ENCODE data around the gene TRIM62.
"Not testable (repeated sequence)": the region's sequence is repeated elsewhere in the genome, so short reads cannot be mapped to it uniquely, and the experiment has no call there.

TRIM62 gene

GRCh38 chr1:33118274-33118673, 63.6 kb downstream of the TRIM62 start:
- H3K4me2 ChIP-seq = no peak overlapping the region
- H3K9me3 ChIP-seq = no peaks in the 10 kb centered on the region
- H3K4me1 ChIP-seq = no peaks in the 10 kb centered on the region
- no peak overlapping the region for H3K4me3 ChIP-seq
- no peak overlapping the region for H3K9ac ChIP-seq
- H3K27me3 ChIP-seq = no peaks in the 10 kb centered on the region
- no peaks in the 10 kb centered on the region for H3K36me3 ChIP-seq
- H4K20me1 ChIP-seq = no peaks in the 10 kb centered on the region
- H3K27ac ChIP-seq = no peak overlapping the region
- TF ChIP-seq Cebpa-rat (IDR thresholded peaks at IDR 0.05) = no peak

GRCh38 chr1:33117440-33118085, 64.3 kb downstream of the TRIM62 start:
- Histone ChIP-seq H3K9me3 (no peaks in the 10 kb centered on the region), H3K36me3 (no peaks in the 10 kb centered on the region)
- TF ChIP-seq Cebpa-rat (IDR thresholded peaks at IDR 0.05) = no peak

GRCh38 chr1:33111965-33112364, 69.9 kb downstream of the TRIM62 start:
- Histone ChIP-seq H3K4me2 (no peak overlapping the region), H3K27ac (no peak overlapping the region), H3K9me3 (peaks cover 17% of the 10 kb centered on the region), H3K4me1 (no peaks in the 10 kb centered on the region), H4K20me1 (no peaks in the 10 kb centered on the region), H3K4me3 (no peak overlapping the region), H3K36me3 (no peaks in the 10 kb centered on the region), H3K9ac (no peak overlapping the region), H3K27me3 (no peaks in the 10 kb centered on the region)
- no peak for TF ChIP-seq Cebpa-rat (IDR thresholded peaks at IDR 0.05)

More at GRCh38 chr1:33117440-33118085, 64.3 kb downstream of the TRIM62 start:
- Histone ChIP-seq H3K4me3 (no peak overlapping the region), H3K9ac (no peak overlapping the region), H3K27me3 (no peaks in the 10 kb centered on the region), H3K4me1 (no peaks in the 10 kb centered on the region), H3K4me2 (no peak overlapping the region), H3K27ac (no peak overlapping the region), H4K20me1 (no peaks in the 10 kb centered on the region)

GRCh38 chr1:33110477-33110876, 71.4 kb downstream of the TRIM62 start:
- peaks cover 17% of the 10 kb centered on the region for H3K9me3 ChIP-seq
- H3K27ac ChIP-seq = no peak overlapping the region
- no peak for TF ChIP-seq Cebpa-rat (IDR thresholded peaks at IDR 0.05)
- H4K20me1 ChIP-seq = no peaks in the 10 kb centered on the region
- H3K9ac ChIP-seq = no peak overlapping the region
- no peak overlapping the region for H3K4me2 ChIP-seq
- H3K4me3 ChIP-seq = no peak overlapping the region
- H3K4me1 ChIP-seq = no peaks in the 10 kb centered on the region
- H3K36me3 ChIP-seq = no peaks in the 10 kb centered on the region
- H3K27me3 ChIP-seq = no peaks in the 10 kb centered on the region

- Histone ChIP-seq H3K4me2 (peak overlapping the region; percentile 82), H3K4me3 (peak overlapping the region; percentile 27; the same call in 1 of the 2 replicates), H3K9ac (peak overlapping the region; percentile 44; the same call in 1 of the 2 replicates), H3K27ac (peak overlapping the region; percentile 82), H3K4me1 (peaks cover 52% of the 10 kb centered on the region)
- H3K36me3 ChIP-seq, H4K20me1 ChIP-seq, H3K27me3 ChIP-seq, H3K9me3 ChIP-seq: not testable (repeated sequence)
These were observed 81.8 kb downstream of the TRIM62 start for GRCh38 chr1:33100119-33100415.

- Histone ChIP-seq H3K4me2 (peak overlapping the region; percentile 82), H3K36me3 (no peaks in the 10 kb centered on the region), H3K4me1 (peaks cover 52% of the 10 kb centered on the region), H3K9me3 (no peaks in the 10 kb centered on the region), H3K4me3 (peak overlapping the region; percentile 27; the same call in 1 of the 2 replicates), H4K20me1 (no peaks in the 10 kb centered on the region; the same call in 1 of the 2 replicates), H3K27me3 (no peaks in the 10 kb centered on the region), H3K27ac (peak overlapping the region; percentile 82), H3K9ac (peak overlapping the region; percentile 44; the same call in 1 of the 2 replicates)
- TF ChIP-seq Cebpa-rat (IDR thresholded peaks at IDR 0.05) = no peak
These were observed 82.3 kb downstream of the TRIM62 start for GRCh38 chr1:33099290-33100118.

GRCh38 chr1:33098371-33098770, 83.5 kb downstream of the TRIM62 start:
- no peaks in the 10 kb centered on the region for H3K27me3 ChIP-seq
- H3K9ac ChIP-seq = no peak overlapping the region
- no peaks in the 10 kb centered on the region for H3K36me3 ChIP-seq
- no peak for TF ChIP-seq Cebpa-rat (IDR thresholded peaks at IDR 0.05)
- peak overlapping the region; percentile 82 for H3K27ac ChIP-seq
- peaks cover 52% of the 10 kb centered on the region for H3K4me1 ChIP-seq
- no peak overlapping the region for H3K4me3 ChIP-seq
- no peaks in the 10 kb centered on the region; the same call in 1 of the 2 replicates for H4K20me1 ChIP-seq
- no peaks in the 10 kb centered on the region for H3K9me3 ChIP-seq
- H3K4me2 ChIP-seq = peak overlapping the region; percentile 82

GRCh38 chr1:33097762-33098161, 84.1 kb downstream of the TRIM62 start:
- no peaks in the 10 kb centered on the region for H3K9me3 ChIP-seq
- TF ChIP-seq Cebpa-rat (IDR thresholded peaks at IDR 0.05) = no peak
- H4K20me1 ChIP-seq = no peaks in the 10 kb centered on the region; the same call in 1 of the 2 replicates
- peak overlapping the region; percentile 16; the same call in 1 of the 2 replicates for H3K27ac ChIP-seq
- peak overlapping the region; percentile 82 for H3K4me2 ChIP-seq
- H3K36me3 ChIP-seq = no peaks in the 10 kb centered on the region
- peaks cover 52% of the 10 kb centered on the region for H3K4me1 ChIP-seq
- H3K4me3 ChIP-seq = no peak overlapping the region
- no peaks in the 10 kb centered on the region for H3K27me3 ChIP-seq
- no peak overlapping the region for H3K9ac ChIP-seq

GRCh38 chr1:33097137-33097611, 84.7 kb downstream of the TRIM62 start:
- no peaks in the 10 kb centered on the region for H3K36me3 ChIP-seq
- H3K9me3 ChIP-seq = no peaks in the 10 kb centered on the region
- H3K9ac ChIP-seq = no peak overlapping the region
- H3K4me3 ChIP-seq = no peak overlapping the region
- peak overlapping the region; percentile 82; the same call in 1 of the 2 replicates for H3K4me2 ChIP-seq
- no peak for TF ChIP-seq Cebpa-rat (IDR thresholded peaks at IDR 0.05)
- peaks cover 52% of the 10 kb centered on the region for H3K4me1 ChIP-seq
- H3K27me3 ChIP-seq = no peaks in the 10 kb centered on the region
- H3K27ac ChIP-seq = peak overlapping the region; percentile 16; the same call in 1 of the 2 replicates
- H4K20me1 ChIP-seq = no peaks in the 10 kb centered on the region; the same call in 1 of the 2 replicates
